ENCODE measurements around the gene BCL2L12. TPM values are rescaled to one million over a fixed set of nuclear protein-coding genes. Genes with fewer than 3 reads are reported as not detected.
"Not testable (repeated sequence)": the region's sequence is repeated elsewhere in the genome, so short reads cannot be mapped to it uniquely, and the experiment has no call there.

The BCL2L12 gene
- total RNA-seq, 1 donor from 2014 or later = 11.4 TPM

DNA sequence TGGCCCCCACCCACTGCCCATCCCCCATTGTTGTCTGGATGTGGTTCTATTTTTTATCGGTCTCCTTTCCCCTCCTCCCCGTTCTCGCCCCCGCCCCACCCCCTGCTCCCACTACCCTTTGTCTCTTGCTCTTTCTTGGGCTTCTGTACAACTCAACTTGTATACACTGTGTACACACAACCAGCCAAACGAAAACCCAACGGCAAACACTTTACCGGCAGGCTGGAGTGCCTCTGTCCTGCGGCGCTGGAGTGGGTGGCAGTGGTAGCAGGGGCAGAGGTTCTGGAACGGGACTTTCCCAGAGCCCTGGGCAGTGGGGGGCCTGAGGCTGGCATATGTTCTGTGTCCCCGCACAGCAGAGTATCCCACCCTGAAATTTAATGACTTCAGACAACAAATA, 39.5 kb upstream of the BCL2L12 start:
- intact Hi-C loops (cut with micrococcal nuclease) = no loop called here
- no peaks in the 10 kb centered on the region for H3K27me3 ChIP-seq (ENCODE audit: low read depth)
- no peak for DNase-seq
- TF ChIP-seq, protein P1, sequence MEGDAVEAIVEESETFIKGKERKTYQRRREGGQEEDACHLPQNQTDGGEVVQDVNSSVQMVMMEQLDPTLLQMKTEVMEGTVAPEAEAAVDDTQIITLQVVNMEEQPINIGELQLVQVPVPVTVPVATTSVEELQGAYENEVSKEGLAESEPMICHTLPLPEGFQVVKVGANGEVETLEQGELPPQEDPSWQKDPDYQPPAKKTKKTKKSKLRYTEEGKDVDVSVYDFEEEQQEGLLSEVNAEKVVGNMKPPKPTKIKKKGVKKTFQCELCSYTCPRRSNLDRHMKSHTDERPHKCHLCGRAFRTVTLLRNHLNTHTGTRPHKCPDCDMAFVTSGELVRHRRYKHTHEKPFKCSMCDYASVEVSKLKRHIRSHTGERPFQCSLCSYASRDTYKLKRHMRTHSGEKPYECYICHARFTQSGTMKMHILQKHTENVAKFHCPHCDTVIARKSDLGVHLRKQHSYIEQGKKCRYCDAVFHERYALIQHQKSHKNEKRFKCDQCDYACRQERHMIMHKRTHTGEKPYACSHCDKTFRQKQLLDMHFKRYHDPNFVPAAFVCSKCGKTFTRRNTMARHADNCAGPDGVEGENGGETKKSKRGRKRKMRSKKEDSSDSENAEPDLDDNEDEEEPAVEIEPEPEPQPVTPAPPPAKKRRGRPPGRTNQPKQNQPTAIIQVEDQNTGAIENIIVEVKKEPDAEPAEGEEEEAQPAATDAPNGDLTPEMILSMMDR (IDR thresholded peaks at IDR 0.05; ENCODE audit: borderline replicate concordance) = no peak
- H3K4me3 ChIP-seq = no peak overlapping the region
- peaks cover 40% of the 10 kb centered on the region for H3K36me3 ChIP-seq
- no peak overlapping the region for H3K27ac ChIP-seq (replicated peaks)
- H3K9me3 ChIP-seq (replicated peaks) = no peaks in the 10 kb centered on the region
- peaks cover 16% of the 10 kb centered on the region for H3K4me1 ChIP-seq

DNA sequence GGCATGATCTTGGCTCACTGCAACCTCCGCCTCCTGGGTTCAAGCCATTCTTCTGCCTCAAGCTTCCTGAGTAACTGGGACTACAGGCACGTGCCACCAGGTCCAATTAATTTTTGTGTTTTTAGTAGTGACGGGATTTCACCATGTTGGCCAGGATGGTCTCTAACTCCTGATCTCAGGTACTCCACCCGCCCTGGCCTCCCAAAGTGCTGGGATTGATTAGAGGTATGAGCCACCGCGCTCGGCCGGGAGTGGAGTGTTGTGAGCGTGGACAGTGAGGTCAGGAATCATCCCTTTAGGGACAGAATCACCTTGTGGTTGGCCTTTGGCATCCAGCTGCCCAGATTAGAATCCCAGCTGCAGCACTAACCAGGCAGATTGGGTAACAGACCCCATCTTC, 36.1 kb upstream of the BCL2L12 start:
- intact Hi-C loops (cut with micrococcal nuclease) = no loop called here
- Histone ChIP-seq H3K4me1 (peaks cover 32% of the 10 kb centered on the region), H3K27me3 (ENCODE audit: low read depth) (no peaks in the 10 kb centered on the region), H3K36me3 (peaks cover 30% of the 10 kb centered on the region), H3K4me3 (no peak overlapping the region), H3K27ac (replicated peaks) (peak overlapping the region; percentile 43), H3K9me3 (replicated peaks) (no peaks in the 10 kb centered on the region)
- no peak for DNase-seq
- TF ChIP-seq, protein P1 (IDR thresholded peaks at IDR 0.05; ENCODE audit: borderline replicate concordance) = no peak

DNA sequence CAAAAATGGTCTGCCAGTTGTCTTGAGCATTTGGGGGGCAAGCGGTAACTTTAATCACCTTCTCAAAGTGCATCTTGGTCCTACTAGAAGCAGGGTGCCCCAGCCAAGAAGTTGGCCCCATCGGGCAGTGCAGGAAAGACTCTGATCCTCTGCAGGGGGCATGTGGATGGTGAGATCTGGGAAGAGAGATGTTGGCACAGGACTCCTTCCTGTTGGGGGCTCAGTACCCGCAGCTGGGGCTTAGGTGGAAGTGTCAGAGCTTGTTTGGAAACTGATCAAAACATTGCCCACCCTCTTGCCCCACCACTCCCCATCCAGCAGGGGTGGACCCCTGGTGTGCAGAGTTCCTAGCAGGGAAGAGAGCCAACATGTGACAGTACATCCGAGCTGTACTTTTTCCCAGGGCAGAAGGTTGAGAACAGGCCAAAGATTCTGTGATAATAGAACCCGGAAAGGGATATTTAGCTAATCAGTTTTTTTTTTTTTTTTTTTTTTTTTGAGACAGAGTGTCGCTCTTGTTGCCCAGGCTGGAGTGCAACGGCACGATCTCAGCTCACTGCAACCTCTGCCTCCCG, 34.6 kb upstream of the BCL2L12 start:
- Histone ChIP-seq H3K27ac (replicated peaks) (peak overlapping the region; percentile 60), H3K4me1 (peaks cover 46% of the 10 kb centered on the region), H3K9me3 (replicated peaks) (no peaks in the 10 kb centered on the region), H3K36me3 (peaks cover 30% of the 10 kb centered on the region), H3K27me3 (ENCODE audit: low read depth) (no peaks in the 10 kb centered on the region), H3K4me3 (no peak overlapping the region)
- intact Hi-C loops (cut with micrococcal nuclease) = no loop called here
- TF ChIP-seq, protein P1 (IDR thresholded peaks at IDR 0.05; ENCODE audit: borderline replicate concordance) = no peak
- DNase-seq = no peak

DNA sequence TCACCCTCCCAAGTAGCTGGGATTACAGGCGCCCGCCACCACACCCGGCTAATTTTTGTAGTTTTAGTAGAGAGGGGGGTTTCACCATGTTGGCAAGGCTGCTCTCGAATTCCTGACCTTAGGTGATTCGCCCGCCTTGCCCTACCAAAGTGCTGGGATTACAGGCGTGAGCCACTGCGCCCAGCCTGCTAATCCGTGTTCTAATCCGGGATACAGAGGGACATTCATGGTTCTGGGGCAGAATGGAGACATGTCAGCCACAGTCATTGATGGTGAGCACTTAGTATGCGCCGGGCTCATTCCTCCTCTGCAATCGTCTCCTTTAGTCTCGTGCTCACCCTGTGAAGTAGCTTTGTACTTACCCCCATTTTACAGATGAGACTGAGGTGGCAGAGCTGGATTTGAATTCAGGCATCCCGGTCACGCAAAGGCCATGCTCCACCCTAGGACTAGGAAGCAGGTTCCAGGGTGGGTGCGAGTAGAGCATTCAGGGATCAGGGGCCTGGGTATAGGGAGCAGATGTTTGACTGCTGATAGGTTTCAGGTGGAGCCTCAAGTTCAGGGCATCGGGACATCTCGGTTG, 34.0 kb upstream of the BCL2L12 start:
- TF ChIP-seq, protein P1 (IDR thresholded peaks at IDR 0.05; ENCODE audit: borderline replicate concordance) = no peak
- intact Hi-C loops (cut with micrococcal nuclease) = no loop called here
- DNase-seq = no peak

DNA sequence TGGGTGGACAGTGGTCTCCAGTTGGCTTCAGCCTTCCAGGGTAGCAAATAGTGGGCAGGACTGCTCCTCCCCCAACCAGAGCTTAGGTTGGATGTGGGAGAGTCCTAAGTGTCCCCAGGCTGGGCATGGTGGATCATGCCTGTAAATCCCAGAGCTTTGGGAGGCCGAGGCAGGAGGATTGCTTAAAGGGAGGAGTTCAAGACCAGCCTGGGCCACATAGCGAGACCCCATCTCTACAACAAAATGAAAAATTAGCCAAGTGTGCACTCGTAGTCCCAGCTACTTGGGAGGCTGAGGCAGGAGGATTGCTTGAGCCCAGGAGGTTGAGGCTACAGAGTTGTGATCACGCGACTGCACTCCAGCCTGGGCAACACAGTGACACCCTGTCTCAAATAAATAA, 33.2 kb upstream of the BCL2L12 start:
- Histone ChIP-seq H3K27me3 (ENCODE audit: low read depth) (no peaks in the 10 kb centered on the region), H3K36me3 (peaks cover 23% of the 10 kb centered on the region), H3K27ac (replicated peaks) (no peak overlapping the region), H3K9me3 (replicated peaks) (no peaks in the 10 kb centered on the region), H3K4me1 (peaks cover 61% of the 10 kb centered on the region), H3K4me3 (no peak overlapping the region)
- intact Hi-C loops (cut with micrococcal nuclease) = no loop called here
- DNase-seq = no peak
- TF ChIP-seq, protein P1 (IDR thresholded peaks at IDR 0.05; ENCODE audit: borderline replicate concordance) = no peak

More for the DNA sequence above, 34.0 kb upstream of the BCL2L12 start:
- H3K9me3 ChIP-seq (replicated peaks) = no peaks in the 10 kb centered on the region
- H3K27ac ChIP-seq (replicated peaks) = peak overlapping the region; percentile 60
- no peaks in the 10 kb centered on the region for H3K27me3 ChIP-seq (ENCODE audit: low read depth)
- H3K36me3 ChIP-seq = peaks cover 30% of the 10 kb centered on the region
- peaks cover 52% of the 10 kb centered on the region for H3K4me1 ChIP-seq
- no peak overlapping the region for H3K4me3 ChIP-seq

DNA sequence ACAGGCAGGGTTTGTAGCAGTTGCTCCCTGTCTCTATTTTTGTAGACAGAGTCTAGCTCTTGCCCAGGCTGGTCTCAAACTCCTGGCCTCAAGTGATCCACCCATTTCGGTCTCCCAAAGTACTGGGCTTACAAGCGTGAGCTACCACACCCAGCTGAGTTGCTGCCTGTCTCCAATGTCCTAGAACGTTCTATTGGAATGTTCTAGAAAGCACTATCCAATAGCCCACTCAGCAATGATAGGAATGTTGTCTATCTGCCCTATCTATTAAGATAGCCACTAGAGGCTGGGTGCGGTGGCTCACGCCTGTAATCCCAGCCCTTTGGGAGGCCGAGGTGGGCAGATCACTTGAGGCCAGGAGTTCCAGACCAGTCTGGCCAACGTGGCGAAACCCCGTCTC, 32.5 kb upstream of the BCL2L12 start:
- Histone ChIP-seq H3K4me1 (peaks cover 68% of the 10 kb centered on the region), H3K36me3 (peaks cover 23% of the 10 kb centered on the region)
- DNase-seq; intact Hi-C loops (cut with micrococcal nuclease); H3K9me3 ChIP-seq (replicated peaks); H3K27ac ChIP-seq (replicated peaks); H3K4me3 ChIP-seq; H3K27me3 ChIP-seq (ENCODE audit: low read depth): not testable (repeated sequence)
